IMR-90 (cell line): ENCODE data around the gene CAMK4. TPM values are rescaled to one million over a fixed set of nuclear protein-coding genes. Genes with fewer than 3 reads are reported as not detected.

Experiments used
- ATAC-seq: fragments of 200-7000 bp; cut with Tn5 transposase; 2 replicates; pipeline ENCODE4 v1.9.1; 2020; ENCODE audit warnings: low read depth, mild to moderate bottlenecking, moderate library complexity
- BruUV-seq: library from RNA; stranded (reverse); fragments of 400-500 nt; replicated peaks from 2 replicates; lab custom pipeline; 2021; lab: Mats Ljungman, UMichigan
- CTCF ChIA-PET: fragments of 300-600 bp; formaldehyde crosslinking; extraction: SDS; loops from one replicate; lab custom pipeline; 2021; ENCODE audit warnings: antibody characterized with exemption; lab: Yijun Ruan, JAX
- POLR2A ChIA-PET: fragments of 300-600 bp; sonication (Branson Sonifier 250); formaldehyde crosslinking; loops from one replicate; lab custom pipeline; 2022; ENCODE audit warnings: antibody characterized with exemption; ENCODE audit not compliant: unreplicated experiment; lab: Charles Lee
- DNase-seq: peaks from one replicate; pipeline ENCODE4 v3.0.0; 2013
- H2AFZ ChIP-seq: replicated peaks from 2 replicates; pipeline ENCODE3; 2013; ENCODE audit warnings: low read length, mild to moderate bottlenecking; ENCODE audit not compliant: poor library complexity
- H2AK5ac ChIP-seq: 2 replicates; pipeline ENCODE4 v1.6.1; 2013; ENCODE audit warnings: low read depth, low read length, inconsistent platforms
- H2AK9ac ChIP-seq: replicated peaks from 2 replicates; pipeline ENCODE3; 2013; ENCODE audit warnings: mild to moderate bottlenecking, low read depth, low read length, moderate library complexity; ENCODE audit not compliant: poor library complexity
- H2BK120ac ChIP-seq: 2 replicates; pipeline ENCODE4 v1.6.1; 2013; ENCODE audit warnings: low read depth, low read length, inconsistent platforms
- H2BK15ac ChIP-seq: 3 replicates; pipeline ENCODE4 v1.6.1; 2013; ENCODE audit warnings: low read depth, low read length, inconsistent platforms
- H2BK20ac ChIP-seq: 2 replicates; pipeline ENCODE4 v1.6.1; 2013; ENCODE audit warnings: low read depth, mild to moderate bottlenecking, inconsistent platforms, low read length, moderate library complexity
- H2BK5ac ChIP-seq: 2 replicates; pipeline ENCODE4 v1.6.1; 2013; ENCODE audit warnings: mild to moderate bottlenecking, low read depth, low read length, inconsistent platforms; ENCODE audit not compliant: poor library complexity, severe bottlenecking
- H3K14ac ChIP-seq: replicated peaks from 2 replicates; pipeline ENCODE4 v1.6.1; 2013; ENCODE audit warnings: low read depth, low read length, inconsistent platforms
- H3K18ac ChIP-seq: 2 replicates; pipeline ENCODE4 v1.6.1; 2013; ENCODE audit warnings: low read depth, low read length, control low read depth
- H3K23ac ChIP-seq: 2 replicates; pipeline ENCODE4 v1.6.1; 2013; ENCODE audit warnings: low read depth, low read length, inconsistent platforms
- H3K27ac ChIP-seq: 2 replicates; pipeline ENCODE4 v1.5.1; 2013; ENCODE audit warnings: mild to moderate bottlenecking, control low read depth, low read length; ENCODE audit not compliant: insufficient read depth
- H3K27me3 ChIP-seq: 2 replicates; pipeline ENCODE4 v1.6.1; 2013; ENCODE audit warnings: low read length; ENCODE audit not compliant: control insufficient read depth, insufficient read depth
- H3K36me3 ChIP-seq: 2 replicates; pipeline ENCODE4 v1.6.1; 2013; ENCODE audit warnings: low read length, mixed read lengths; ENCODE audit not compliant: control insufficient read depth, insufficient read depth
- H3K4ac ChIP-seq: 2 replicates; pipeline ENCODE4 v1.6.1; 2013; ENCODE audit warnings: low read depth, low read length, inconsistent platforms
- H3K4me1 ChIP-seq: 2 replicates; pipeline ENCODE4 v1.6.1; 2013; ENCODE audit warnings: low read length, mixed read lengths; ENCODE audit not compliant: control insufficient read depth, insufficient read depth
- H3K4me2 ChIP-seq: 2 replicates; pipeline ENCODE4 v1.6.1; 2013; ENCODE audit warnings: low read depth, mild to moderate bottlenecking, control low read depth, low read length, moderate library complexity
- H3K4me3 ChIP-seq: 2 replicates; pipeline ENCODE4 v1.5.1; 2013; ENCODE audit warnings: low read depth, mild to moderate bottlenecking, control low read depth, low read length, moderate library complexity; ENCODE audit not compliant: insufficient read depth
- H3K56ac ChIP-seq: 2 replicates; pipeline ENCODE4 v1.6.1; 2013; ENCODE audit warnings: low read length, inconsistent platforms; ENCODE audit not compliant: insufficient read depth; ENCODE audit errors: extremely low read depth
- H3K79me1 ChIP-seq, 2 experiments: 2 replicates each; pipeline ENCODE4 v1.6.1; 2013; ENCODE audit warnings: low read length in 2 of 2, inconsistent platforms in 1 of 2, low read depth in 1 of 2
- H3K9ac ChIP-seq: 2 replicates; pipeline ENCODE4 v1.6.1; 2013; ENCODE audit warnings: low read depth, low read length, control low read depth
- H3K9me1 ChIP-seq: 2 replicates; pipeline ENCODE4 v1.6.1; 2013; ENCODE audit warnings: low read length, inconsistent platforms; ENCODE audit not compliant: insufficient read depth
- H3K9me3 ChIP-seq: 2 replicates; pipeline ENCODE4 v1.6.1; 2013; ENCODE audit warnings: low read length; ENCODE audit not compliant: control insufficient read depth, insufficient read depth
- H4K20me1 ChIP-seq: 2 replicates; pipeline ENCODE4 v1.6.1; 2013; ENCODE audit warnings: low read length, inconsistent platforms; ENCODE audit not compliant: insufficient read depth
- H4K5ac ChIP-seq: 2 replicates; pipeline ENCODE4 v1.6.1; 2013; ENCODE audit warnings: mild to moderate bottlenecking, low read depth, low read length, control low read depth
- H4K8ac ChIP-seq, 2 experiments: 2 replicates each; pipeline ENCODE4 v1.6.1; 2013; ENCODE audit warnings: low read depth in 2 of 2, low read length in 2 of 2, control low read depth in 1 of 2, inconsistent platforms in 1 of 2
- H4K91ac ChIP-seq: 2 replicates; pipeline ENCODE4 v1.6.1; 2013; ENCODE audit warnings: low read depth, low read length, inconsistent platforms; ENCODE audit not compliant: insufficient read depth
- CHD1 ChIP-seq: IDR thresholded peaks from 2 replicates; pipeline ENCODE4 v1.6.1; 2012; ENCODE audit warnings: low read depth, low read length, improper control_type of control experiment
- MAFK ChIP-seq: IDR thresholded peaks from 2 replicates; pipeline ENCODE4 v1.6.1; 2012; ENCODE audit warnings: low read depth, low read length, improper control_type of control experiment
- NFE2L2 ChIP-seq: fragments of 150-350 bp; IDR thresholded peaks from 2 replicates; pipeline ENCODE4 v1.6.1; 2016; ENCODE audit warnings: low read depth, mild to moderate bottlenecking, low read length
- RCOR1 ChIP-seq: IDR thresholded peaks from 2 replicates; pipeline ENCODE4 v1.6.1; 2012; ENCODE audit warnings: mild to moderate bottlenecking, low read length, improper control_type of control experiment; ENCODE audit not compliant: insufficient replicate concordance
- WGBS, 2 experiments: methylation state at CpG; one replicate each; pipeline versions ENCODE4 v1.1.5 to v1.1.7; 2013; ENCODE audit warnings: missing lambda C conversion rate in 2 of 2; ENCODE audit not compliant: insufficient read length in 1 of 2; ENCODE audit errors: extremely low coverage in 2 of 2; 5-methylcytosine and 5-hydroxymethylcytosine counted together
- dilution Hi-C: fragments of 300-500 bp; cut with HindIII; formaldehyde crosslinking; loops from one replicate; pipeline ENCODE4 v1.14.3; 2018; ENCODE audit warnings: low sequenced_read_pairs; ENCODE audit not compliant: unreplicated experiment
- in situ Hi-C: fragments of 300-500 bp; cut with MboI; formaldehyde crosslinking; loops from 3 replicates; pipeline ENCODE4 v1.14.3; 2019; ENCODE audit warnings: low sequenced_read_pairs, inconsistent platforms, mixed read lengths
- intact Hi-C: fragments of 100-400 bp; cut with micrococcal nuclease; formaldehyde crosslinking; loops from 2 replicates; pipeline ENCODE4 v1.10.0; 2022
- polyA plus RNA-seq, 3 experiments: library from polyadenylated mRNA; depleted of rRNA; stranded (reverse); fragments of >200 nt; gene quantifications; 2 replicates each; pipeline ENCODE4 v1.2.3, GENCODE V29; 2012; ENCODE audit warnings: low replicate concordance in 1 of 3
- total RNA-seq: library from RNA; depleted of rRNA; stranded (reverse); fragments of >200 nt; gene quantifications from 2 replicates; pipeline ENCODE4 v1.2.3, GENCODE V29; 2012

The CAMK4 gene
- total and polyA plus RNA-seq, 2 of the 4 experiments (the other 2 are of a cell fraction) = 3.7 to 4.8 TPM

DNA sequence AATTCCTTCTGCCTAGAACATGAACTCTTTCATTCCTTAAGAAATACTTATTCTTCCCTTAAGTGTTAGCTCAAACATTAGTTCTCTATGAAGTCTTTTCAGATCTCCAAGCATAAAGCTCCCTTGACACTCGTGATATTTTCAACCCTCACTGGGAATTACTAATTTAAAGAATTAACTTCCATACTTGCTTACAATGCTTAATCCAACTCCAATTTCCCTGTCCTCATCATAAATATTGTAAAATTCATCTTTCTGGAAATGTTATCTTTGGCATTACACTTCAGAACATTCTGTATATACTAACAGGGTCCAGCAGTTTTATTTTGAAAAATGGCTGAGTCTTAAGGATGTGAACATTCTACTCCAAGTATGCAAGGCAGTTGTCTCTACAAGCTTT is 280.9 kb downstream of the CAMK4 start:
- no peak overlapping the region for H3K14ac ChIP-seq
- CTCF ChIA-PET = interaction anchor here (0.6 kb wide), 1 partner anchor 28 kb away, joined by 4 read pairs; no protein-coding TSS in a partner anchor
- H3K4me3 ChIP-seq = no peak overlapping the region
- H2BK5ac ChIP-seq = peak overlapping the region; percentile 21
- H3K23ac ChIP-seq = no peak overlapping the region
- no TSS peak for BruUV-seq
- no peak overlapping the region for H3K4ac ChIP-seq
- H3K9ac ChIP-seq = no peak overlapping the region
- H3K27me3 ChIP-seq = no peaks in the 10 kb centered on the region
- no peak overlapping the region for H3K18ac ChIP-seq
- H3K79me1 ChIP-seq = peaks cover 5 to 6% of the 10 kb centered on the region in 2 experiments; a peak in 1 of 4 replicates
- H3K27ac ChIP-seq = no peak overlapping the region
- no peaks in the 10 kb centered on the region for H4K20me1 ChIP-seq
- peak; percentile 24; the same call in 1 of the 2 replicates for ATAC-seq
- dilution Hi-C loops = no loop called here
- in situ Hi-C loops = no loop called here
- no peak for DNase-seq
- H3K9me1 ChIP-seq = no peaks in the 10 kb centered on the region
- no peak overlapping the region for H2AFZ ChIP-seq
- no peak overlapping the region for H4K91ac ChIP-seq
- TF ChIP-seq CHD1 (no peak), NFE2L2 (no peak), RCOR1 (no peak), MAFK (no peak)
- no CpG with 5 or more reads among the region's 1 CpG for WGBS, 2 experiments
- H2BK120ac ChIP-seq = no peak overlapping the region
- H2AK5ac ChIP-seq = no peak overlapping the region
- H4K5ac ChIP-seq = no peak overlapping the region
- intact Hi-C loops = no loop called here
- no peak overlapping the region for H2AK9ac ChIP-seq
- no peaks in the 10 kb centered on the region for H3K9me3 ChIP-seq
- no peak overlapping the region for H3K56ac ChIP-seq
- H2BK20ac ChIP-seq = no peak overlapping the region
- peaks cover 4% of the 10 kb centered on the region for H3K4me1 ChIP-seq
- no peak overlapping the region for H3K4me2 ChIP-seq
- H4K8ac ChIP-seq = no peak overlapping the region
- 0 out of 2 replicates have a peak, but pooled peaks cover 2% of the 10 kb centered on the region for H3K36me3 ChIP-seq
- H2BK15ac ChIP-seq = no peak overlapping the region
- POLR2A ChIA-PET = no interaction called here
